Right lobe of liver (tissue), 6 donors: ENCODE results near the gene P2RY14. TPM values are rescaled to one million over a fixed set of nuclear protein-coding genes. Genes with fewer than 3 reads are reported as not detected.
A peak's percentile ranks its signal among the peaks of the same experiment; 100 is the strongest.

Experiments
- ATAC-seq, 4 donors: fragments of 200-7000 bp; cut with Tn5 transposase; one replicate each; pipeline ENCODE4 v1.9.1; 2020; ENCODE audit warnings: mild to moderate bottlenecking in 4 of 4, moderate library complexity in 4 of 4
- DNase-seq, 3 donors: peaks; one replicate each; pipeline ENCODE4 v3.0.0-alpha.2; 2020
- H3K27ac ChIP-seq, 3 donors: fragments of 200-600 bp; one replicate each; pipeline ENCODE4 v1.8.0; 2022
- H3K27me3 ChIP-seq, 2 donors: fragments of 200-600 bp; one replicate each; pipeline ENCODE4 v1.8.0; 2022
- H3K36me3 ChIP-seq, 4 donors: fragments of 200-600 bp; sonication (generic) in 1 of 4; one replicate each; pipeline versions ENCODE4 v1.5.1 to v1.8.0; 2017 to 2022; ENCODE audit warnings: control low read depth in 1 of 4
- H3K4me1 ChIP-seq, 4 donors: fragments of 200-600 bp; sonication (generic) in 1 of 4; one replicate each; pipeline versions ENCODE4 v1.5.1 to v1.8.0; 2017 to 2022; ENCODE audit warnings: control low read depth in 1 of 4
- H3K4me3 ChIP-seq, 3 donors: fragments of 200-600 bp; one replicate each; pipeline ENCODE4 v1.8.0; 2022
- H3K9me3 ChIP-seq, 4 donors: fragments of 200-600 bp; sonication (generic) in 1 of 4; one replicate each; pipeline versions ENCODE4 v1.5.1 to v1.8.0; 2017 to 2022; ENCODE audit warnings: control low read depth in 1 of 4
- CTCF ChIP-seq, 4 donors: fragments of 200-600 bp in 3 of 4; fragments of 450-650 bp in 1 of 4; IDR thresholded peaks; one replicate each; pipeline versions ENCODE4 v1.5.1 to v1.8.0; 2016 to 2022; ENCODE audit warnings: antibody characterized with exemption in 4 of 4, mild to moderate bottlenecking in 2 of 4
- POLR2A ChIP-seq: fragments of 450-650 bp; IDR thresholded peaks from one replicate; pipeline ENCODE4 v1.6.1; 2017; ENCODE audit warnings: antibody characterized with exemption, mild to moderate bottlenecking
- WGBS: methylation state at CpG from one replicate; pipeline ENCODE4 v1.1.6; 2018; ENCODE audit warnings: low coverage, low lambda C conversion rate; ENCODE audit not compliant: insufficient coverage; ENCODE audit errors: missing lambda C conversion rate; 5-methylcytosine and 5-hydroxymethylcytosine counted together
- intact Hi-C, 2 donors: fragments of 100-400 bp; cut with DNase I; formaldehyde crosslinking; loops; one replicate each; pipeline versions ENCODE4 v1.11.2 to v1.14.1; 2022
- long read RNA-seq: library from polyadenylated mRNA; unstranded; transcript quantifications from one replicate; pipeline ENCODE4 v2.0.0, GENCODE V29; 2019
- total RNA-seq, 6 experiments: library from RNA; depleted of rRNA in 2 of 6; stranded (reverse); fragments of >200 nt in 2 of 6; fragmentation: NEBNext Ultra II Directional in 3 of 6; extraction: Animal tissue kit (Norgen Biotek cat#: 25700) in 3 of 6; gene quantifications; one replicate each; pipeline versions ENCODE4 v1.1.0 to v1.2.4, GENCODE V29; 2016 to 2023
- donor health status: DM: no; HTN: yes; CAD: no.
- donor health status: DM: no; HTN: no; CAD: no.
- donor health status: DM: no; HTN: no; CAD: no.
- donor health status: DM: no; HTN: yes; CAD: no.
- donor health status: DM: no; HTN: yes; CAD: no.

Gene P2RY14
- under 1 TPM in 3 of 6 experiments, not detected in 3; 0.12 to 0.18 (median 0.12) TPM for total RNA-seq
- long read RNA-seq, result 0 reads

GRCh38 chr3:151278230-151278629, at the start of gene P2RY14:
P2RY14 (minus strand) TSS chr3:151278542; CDS start chr3:151214316, 64,226 bp downstream.
- TF ChIP-seq CTCF (IDR thresholded peaks at IDR 0.05), result no peak
- TF ChIP-seq POLR2A, result no peak

GRCh38 chr3:151327571-151328198, 49.3 kb upstream of the P2RY14 start:
- WGBS, result 3% methylated on average over 3 of the region's 3 CpGs
- Histone ChIP-seq H3K9me3 (no peaks in the 10 kb centered on the region), H3K27me3 (no peaks in the 10 kb centered on the region), H3K4me3 (peak overlapping the region in 2 of 3 donors; percentile 7 to 9), H3K27ac (no peak overlapping the region), H3K36me3 (no peaks in the 10 kb centered on the region), H3K4me1 (no peaks in the 10 kb centered on the region)
- intact Hi-C loops, result no loop called here
- ATAC-seq (peak; percentile 38 to 54 (median 45)), DNase-seq (no peak)
- peak; percentile 31 to 70 (median 68) for TF ChIP-seq CTCF (IDR thresholded peaks at IDR 0.05)
- TF ChIP-seq POLR2A, result no peak

More at GRCh38 chr3:151278230-151278629, at the start of gene P2RY14:
- no peaks in the 10 kb centered on the region for H3K27me3 ChIP-seq
- H3K27ac ChIP-seq, result no peak within 1 kb of the TSS
- H3K36me3 ChIP-seq, result no peaks in the 10 kb centered on the region
- no peak within 1 kb of the TSS for H3K4me3 ChIP-seq
- intact Hi-C loops, result loop anchor here in 1 of 2 donors (5.0 kb wide), 1 partner anchor 106 kb away; no protein-coding TSS in a partner anchor
- H3K9me3 ChIP-seq, result no peaks in the 10 kb centered on the region
- ATAC-seq (peak in 3 of 4 donors; percentile 29 to 48 (median 30)), DNase-seq (no peak)
- WGBS, result 42% methylated on average over 4 of the region's 4 CpGs
- H3K4me1 ChIP-seq, result no peaks in the 10 kb centered on the region

GRCh38 chr3:151322511-151322910, 44.2 kb upstream of the P2RY14 start:
- Histone ChIP-seq H3K27ac (no peak overlapping the region), H3K4me1 (no peaks in the 10 kb centered on the region), H3K9me3 (no peaks in the 10 kb centered on the region), H3K4me3 (no peak overlapping the region), H3K36me3 (no peaks in the 10 kb centered on the region), H3K27me3 (no peaks in the 10 kb centered on the region)
- 50% methylated on average over 1 of the region's 1 CpG for WGBS
- TF ChIP-seq CTCF (IDR thresholded peaks at IDR 0.05) (no peak), POLR2A (no peak)
- DNase-seq, result no peak
- intact Hi-C loops, result no loop called here
- peak; percentile 26 to 60 (median 43) for ATAC-seq

- H3K27ac ChIP-seq, result no peak overlapping the region
- H3K27me3 ChIP-seq, result no peaks in the 10 kb centered on the region
- TF ChIP-seq CTCF (IDR thresholded peaks at IDR 0.05) (no peak), POLR2A (no peak)
- ATAC-seq (no peak), DNase-seq (no peak)
- no peak overlapping the region for H3K4me3 ChIP-seq
- H3K4me1 ChIP-seq, result no peaks in the 10 kb centered on the region
- 48% methylated on average over 1 of the region's 1 CpG for WGBS
- no peaks in the 10 kb centered on the region for H3K9me3 ChIP-seq
- no peaks in the 10 kb centered on the region for H3K36me3 ChIP-seq
- intact Hi-C loops, result no loop called here
These were observed 43.2 kb upstream of the P2RY14 start for GRCh38 chr3:151321526-151321925.
